GM21526 (cell line): Measurements from ENCODE around the gene NACC2.

Experiments
- ATAC-seq: cut with Tn5 transposase; IDR thresholded peaks from one replicate; pipeline ENCODE4 v1.9.1; 2021; ENCODE audit warnings: moderate library complexity; ENCODE audit not compliant: unreplicated experiment, low FRiP score

NACC2 gene

GRCh38 chr9:135985889-135986288 is 109.2 kb downstream of the NACC2 start:
- ATAC-seq: no peak

DNA sequence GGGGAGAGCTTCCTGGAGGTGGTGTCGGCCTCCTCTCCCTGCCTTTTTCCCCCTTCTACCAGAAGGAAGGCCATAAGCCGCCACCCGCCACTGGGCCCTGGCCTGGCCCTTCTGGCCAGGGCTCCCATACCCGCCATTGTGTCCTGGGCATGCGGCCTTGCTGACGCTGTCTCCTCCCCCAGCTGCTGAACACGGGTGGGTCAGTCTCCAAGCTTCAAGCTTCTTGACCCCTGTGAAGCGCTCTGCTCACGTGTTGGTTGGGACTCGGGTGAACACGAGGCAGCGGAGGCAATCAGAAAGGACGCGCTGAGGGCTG is 109.7 kb downstream of the NACC2 start:
- no peak for ATAC-seq

- no peak for ATAC-seq
Measured at GRCh38 chr9:135984072-135984710, 110.9 kb downstream of the NACC2 start.

DNA sequence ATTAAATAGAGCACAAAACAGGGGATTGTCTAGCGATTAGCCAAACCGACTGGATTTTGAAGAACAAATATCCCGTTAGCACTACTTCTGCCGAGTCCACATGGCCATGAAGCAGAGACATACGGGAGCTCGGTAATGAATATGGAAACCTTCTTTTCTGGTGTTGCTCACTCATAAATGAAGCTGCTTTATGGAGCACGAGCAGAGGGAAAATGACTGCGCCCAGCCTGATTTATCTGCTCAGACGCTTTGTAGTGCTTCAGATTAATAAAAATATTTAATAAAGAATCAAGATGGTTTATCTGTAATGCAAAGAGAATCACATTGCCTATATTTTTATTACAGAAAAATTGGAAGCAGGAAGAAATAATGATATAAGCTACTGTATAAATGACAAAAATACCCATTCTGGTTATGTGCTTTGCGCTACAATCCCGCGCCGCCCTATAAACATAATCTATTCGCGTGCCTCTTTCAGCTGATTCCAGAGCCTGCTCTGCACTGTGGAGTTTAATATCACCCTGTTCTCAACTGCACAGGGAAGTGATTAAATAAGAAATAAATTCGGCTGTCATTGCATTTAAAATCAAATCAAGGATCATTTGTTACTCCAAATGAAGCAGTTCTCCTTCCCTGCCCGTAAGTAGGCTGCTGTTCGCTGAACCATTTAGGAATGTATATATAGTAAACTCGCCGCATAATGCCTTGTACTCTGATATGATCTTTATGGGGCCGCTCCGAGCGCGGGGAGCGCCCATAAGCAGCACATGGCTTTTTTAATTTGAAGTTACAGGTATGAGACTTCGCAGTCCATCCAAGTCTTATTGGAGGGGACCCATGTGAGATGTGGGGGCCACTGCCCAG is 111.6 kb downstream of the NACC2 start:
- no peak for ATAC-seq

DNA sequence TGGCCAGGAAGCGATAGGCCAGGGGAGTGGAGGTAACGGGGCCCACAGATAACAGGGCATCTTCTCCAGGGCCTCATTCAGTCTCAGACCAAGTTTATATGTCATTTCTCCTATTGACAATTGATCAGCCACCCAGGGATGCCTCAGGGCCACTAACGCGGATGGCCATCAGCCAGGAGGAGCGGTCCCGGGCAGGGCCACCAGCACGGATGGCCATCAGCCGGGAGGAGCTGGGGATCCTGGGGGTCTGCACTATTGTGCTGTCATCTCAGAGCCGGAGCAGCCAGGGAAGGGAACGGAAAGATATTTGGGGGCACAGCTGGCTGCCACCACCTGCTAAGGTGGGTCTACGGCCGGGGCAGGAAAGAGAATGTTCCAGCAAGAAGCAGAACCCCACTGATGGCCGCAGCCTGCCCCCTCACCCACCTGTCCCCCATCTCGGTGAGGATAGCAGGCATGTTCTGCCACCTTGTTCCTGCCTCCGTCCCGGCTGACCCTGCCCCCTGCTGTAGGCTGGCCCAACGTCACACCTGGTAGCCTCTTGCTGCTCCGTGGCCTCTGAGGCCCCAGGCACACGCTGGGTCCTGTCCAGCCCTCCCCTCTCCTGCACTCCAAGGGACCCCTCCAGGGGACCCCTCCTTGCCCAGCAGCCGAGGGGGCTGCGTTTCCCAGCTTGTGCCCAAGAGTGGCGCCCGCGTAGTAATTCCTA is 112.4 kb downstream of the NACC2 start:
- no peak for ATAC-seq

DNA sequence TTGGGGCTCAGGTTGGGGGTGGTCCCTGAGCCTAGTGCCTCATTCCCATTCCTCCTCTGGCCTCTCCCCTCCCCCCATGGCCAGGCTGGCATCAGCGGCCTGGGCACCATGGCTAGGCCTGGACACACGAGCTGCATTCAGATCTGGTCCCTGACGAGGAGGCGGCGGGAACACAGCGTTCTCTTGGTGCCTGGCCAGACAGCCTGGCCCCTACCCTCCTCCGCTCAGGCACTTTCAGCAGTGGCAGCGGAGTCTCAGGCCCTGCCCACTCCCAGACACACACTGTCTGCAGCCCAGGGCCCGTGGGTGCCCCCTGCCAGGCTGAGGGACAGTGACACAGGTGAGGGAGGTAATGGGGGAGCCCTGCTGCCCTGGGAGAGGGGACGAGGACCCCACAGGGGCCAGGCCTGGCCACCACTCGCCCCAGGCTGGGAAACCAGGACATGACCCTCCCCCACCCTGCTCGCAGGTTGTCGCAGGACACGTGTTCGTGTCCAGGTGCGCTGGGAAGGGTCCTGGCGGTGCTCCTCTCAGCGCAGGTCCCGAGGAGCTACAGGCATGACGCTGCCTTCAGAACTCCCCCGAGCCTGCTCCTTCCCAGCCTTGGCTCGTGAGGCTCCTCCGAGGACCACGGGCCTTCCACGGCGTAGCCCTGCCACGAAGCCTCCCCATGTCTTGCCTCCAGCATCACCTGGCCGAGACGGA is 114.0 kb downstream of the NACC2 start:
- ATAC-seq: no peak

DNA sequence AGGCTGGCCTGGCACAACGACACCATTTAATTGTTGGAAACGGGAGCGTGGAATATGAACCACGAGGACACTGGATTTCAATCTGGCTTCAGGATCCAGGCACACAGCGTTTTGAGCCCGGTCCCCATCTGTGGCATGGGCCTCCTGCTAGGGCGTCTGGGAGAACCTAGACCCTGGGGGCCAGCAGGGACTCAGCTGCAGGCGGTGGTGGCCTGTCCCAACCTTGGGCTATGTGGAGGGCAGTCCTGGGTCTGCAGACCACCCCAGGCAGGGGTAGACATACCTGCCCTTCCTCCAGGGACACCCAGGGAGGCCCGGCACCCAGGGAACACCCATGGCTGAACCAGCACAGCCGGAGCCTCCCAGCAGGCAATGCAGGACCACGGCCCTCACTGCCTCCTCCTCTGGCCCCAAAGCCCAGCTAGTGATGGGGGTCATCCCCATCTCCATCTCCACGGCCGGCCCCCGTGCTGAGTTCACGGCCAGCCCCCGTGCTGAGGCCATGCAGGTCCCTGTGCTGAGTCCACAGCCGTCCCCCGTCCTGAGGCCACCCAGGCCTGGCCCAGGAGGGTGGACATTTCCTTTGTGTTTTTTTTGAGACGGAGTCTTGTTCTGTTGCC is 115.4 kb downstream of the NACC2 start:
- no peak for ATAC-seq

DNA sequence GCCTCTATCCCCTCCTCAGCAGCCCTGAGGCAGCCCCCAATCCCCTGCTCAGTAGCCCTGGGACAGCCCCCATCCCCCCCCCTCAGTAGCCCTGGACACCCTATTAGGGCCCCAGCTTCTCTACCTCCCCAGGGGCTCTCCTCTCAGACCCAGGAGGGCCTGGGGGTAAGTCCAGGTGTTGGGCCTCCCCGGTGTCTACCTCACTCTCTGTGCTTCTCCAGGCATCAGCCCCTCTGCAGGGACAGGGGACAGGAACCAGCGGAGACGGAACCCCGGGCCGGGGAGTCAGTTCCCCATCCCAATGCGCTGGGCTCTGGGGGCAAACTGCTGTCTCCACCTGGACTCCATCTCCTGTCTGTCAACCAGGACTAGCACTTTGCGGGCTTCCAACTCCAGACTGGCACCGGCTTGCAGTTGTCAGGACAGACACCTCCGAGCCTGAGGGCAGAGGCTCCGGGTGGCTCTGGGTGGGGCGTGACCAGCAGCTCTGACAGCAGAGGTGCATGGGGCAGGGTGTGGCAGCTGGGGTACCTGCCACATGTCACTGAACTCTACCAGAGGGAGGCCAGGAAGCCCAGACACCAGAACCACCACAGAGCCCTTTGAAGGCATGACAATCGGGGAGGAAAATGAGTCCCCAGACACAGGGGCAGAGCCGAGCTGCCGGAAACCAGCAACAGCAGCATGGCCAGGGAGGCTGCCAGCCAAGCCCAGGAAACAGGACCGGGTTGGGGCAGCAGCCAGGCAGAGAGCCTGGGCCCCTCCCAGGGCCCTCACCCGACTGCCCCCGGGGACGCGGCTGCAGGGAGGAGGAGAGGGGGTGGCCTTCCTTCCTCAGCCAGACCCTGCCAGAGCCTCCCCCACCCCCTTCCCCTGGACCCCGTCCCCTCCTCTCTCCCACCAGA is 116.2 kb downstream of the NACC2 start:
- no peak for ATAC-seq

DNA sequence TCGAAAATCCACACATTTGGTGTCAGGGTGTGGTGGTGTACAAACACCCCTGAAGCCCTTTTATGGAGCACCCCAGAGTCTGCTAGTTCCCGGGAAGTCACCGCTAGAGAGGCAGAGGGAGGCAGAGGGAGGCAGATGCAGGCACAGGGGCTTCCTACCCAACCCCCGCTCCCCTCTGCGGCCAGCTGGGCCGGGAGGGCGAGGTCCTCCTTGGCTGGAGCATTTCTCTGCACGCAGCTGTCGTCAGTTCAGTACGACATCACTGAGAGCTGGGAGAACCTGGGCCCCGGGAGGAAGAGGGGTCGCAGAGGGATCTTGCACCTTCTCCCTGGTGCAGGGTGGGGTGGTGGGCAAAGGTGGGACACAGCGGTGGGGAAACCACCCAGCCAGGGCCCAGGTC is 118.1 kb downstream of the NACC2 start:
- ATAC-seq: no peak

DNA sequence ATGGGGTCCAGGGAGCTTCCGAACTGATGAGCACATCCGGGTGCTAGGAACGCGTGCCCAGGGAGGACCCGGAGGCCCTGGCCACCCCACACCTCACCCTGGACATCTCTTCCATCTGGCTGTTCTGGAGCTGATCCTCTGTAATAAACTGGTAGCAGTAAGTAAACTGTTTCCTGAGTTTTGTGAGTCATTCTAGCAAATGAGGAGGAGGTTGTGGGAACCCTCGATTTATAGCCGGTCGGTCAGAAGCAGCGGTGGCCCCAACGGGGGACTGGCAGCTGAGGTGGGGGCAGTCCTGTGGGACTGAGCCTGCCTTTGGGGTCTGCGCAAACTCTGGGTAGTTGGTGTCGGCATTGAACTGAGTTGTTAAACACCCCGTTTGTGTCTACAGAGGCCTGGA is 118.6 kb downstream of the NACC2 start:
- no peak for ATAC-seq

DNA sequence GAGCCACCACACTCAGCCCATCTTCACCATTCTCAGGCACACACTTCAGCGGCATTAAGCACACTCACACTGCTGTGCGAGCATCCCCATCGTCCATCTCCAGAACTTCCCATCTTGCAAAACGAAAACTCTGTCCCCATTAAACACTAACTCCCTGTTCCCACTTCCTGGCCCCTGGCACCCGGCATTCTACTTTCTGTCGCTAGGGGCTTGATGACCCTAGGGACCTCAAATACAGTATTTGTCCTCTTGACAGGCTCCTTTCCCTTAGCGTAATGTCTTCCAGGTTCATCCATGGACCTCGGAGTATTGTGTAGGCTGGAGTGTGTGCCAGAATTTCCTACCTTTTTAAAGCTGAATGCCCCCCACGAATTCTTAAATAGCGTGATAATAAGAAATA is 119.3 kb downstream of the NACC2 start:
- ATAC-seq: no peak

- no peak for ATAC-seq
Measured at GRCh38 chr9:135974220-135974573, 120.9 kb downstream of the NACC2 start.

- no peak for ATAC-seq
Measured at GRCh38 chr9:135973277-135974219, 121.5 kb downstream of the NACC2 start.

DNA sequence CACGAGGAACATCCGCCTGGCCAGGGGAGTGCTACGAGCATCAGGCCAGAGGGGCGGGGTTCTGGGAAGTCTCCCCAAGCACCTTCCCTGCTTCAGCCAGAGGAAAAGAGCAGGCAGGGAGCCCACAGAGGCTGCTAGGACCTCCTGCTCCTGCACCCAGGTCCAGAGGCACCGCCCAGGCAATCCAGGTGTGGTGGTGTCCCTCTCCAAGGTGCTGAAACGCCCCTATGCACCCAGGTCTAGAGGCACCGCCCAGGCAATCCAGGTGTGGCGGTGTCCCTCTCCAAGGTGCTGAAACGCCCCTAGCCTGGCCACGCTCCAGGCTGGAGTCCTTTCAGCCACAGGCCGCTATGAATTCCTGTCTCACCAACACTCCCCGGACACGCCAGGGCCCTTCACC is 123.2 kb downstream of the NACC2 start:
- ATAC-seq: no peak

DNA sequence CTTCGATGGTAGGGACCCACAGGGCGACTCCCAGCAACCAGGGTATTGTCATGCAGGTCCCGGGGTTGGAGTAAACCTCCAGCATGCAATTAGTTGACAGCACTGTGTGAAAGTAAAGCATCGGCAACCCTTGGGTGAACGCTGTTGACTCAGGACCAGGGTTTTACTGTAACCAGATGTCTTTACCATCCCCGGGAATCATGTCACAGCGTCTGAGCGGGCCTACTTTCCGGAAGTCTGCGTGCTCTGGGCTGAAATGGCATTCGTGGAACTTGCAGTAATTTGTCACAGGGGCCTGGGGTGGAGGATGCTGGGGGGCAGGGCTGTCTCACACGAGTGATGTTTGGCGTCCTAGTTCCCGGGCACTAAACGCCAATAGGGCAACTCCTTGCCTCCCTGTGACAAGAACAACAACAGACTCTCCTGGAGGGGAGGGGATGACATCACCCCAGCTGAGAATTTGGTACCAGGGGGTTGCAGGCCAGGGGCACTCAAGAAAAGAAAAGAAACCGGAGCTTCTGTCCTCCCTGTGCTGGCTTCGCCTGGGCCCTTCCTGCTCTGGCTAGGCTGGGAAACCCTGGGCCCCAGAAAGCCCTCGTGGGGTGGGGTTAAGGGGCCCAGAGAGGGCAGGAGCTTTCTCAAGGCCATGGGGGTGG is 123.8 kb downstream of the NACC2 start:
- no peak for ATAC-seq

DNA sequence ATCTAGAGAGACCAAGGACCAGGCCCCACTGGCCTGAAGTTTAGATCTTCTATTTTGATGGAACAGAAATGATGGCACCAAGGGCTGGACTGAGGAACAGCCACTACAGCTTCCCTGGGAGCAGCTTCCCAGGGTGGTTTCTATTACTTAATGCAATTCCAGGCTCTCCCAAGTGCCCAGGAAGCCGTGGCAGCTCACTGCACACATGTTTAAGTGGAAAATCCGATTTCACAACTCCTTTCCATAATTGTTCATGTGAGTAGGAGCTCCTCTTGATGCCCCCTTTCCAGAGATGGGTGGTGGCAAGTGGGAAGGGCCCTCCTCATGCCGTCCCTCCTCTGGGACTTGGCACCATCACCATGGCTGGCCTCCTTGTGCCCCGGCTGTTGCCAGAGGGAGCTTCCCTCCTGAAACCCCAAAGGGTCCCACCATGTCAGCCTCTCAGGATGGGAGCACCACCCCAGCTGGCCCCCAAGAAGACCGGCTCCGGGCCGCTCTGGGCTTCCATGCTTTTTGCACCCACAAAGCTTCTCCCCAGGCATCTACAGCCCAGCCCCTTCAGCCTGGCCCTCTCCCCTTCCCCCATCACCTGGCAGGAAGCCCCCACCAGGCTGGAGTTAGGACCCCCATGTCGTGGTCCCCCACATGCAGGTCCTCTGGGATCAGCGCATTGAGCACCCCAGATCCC is 124.8 kb downstream of the NACC2 start:
- no peak for ATAC-seq

DNA sequence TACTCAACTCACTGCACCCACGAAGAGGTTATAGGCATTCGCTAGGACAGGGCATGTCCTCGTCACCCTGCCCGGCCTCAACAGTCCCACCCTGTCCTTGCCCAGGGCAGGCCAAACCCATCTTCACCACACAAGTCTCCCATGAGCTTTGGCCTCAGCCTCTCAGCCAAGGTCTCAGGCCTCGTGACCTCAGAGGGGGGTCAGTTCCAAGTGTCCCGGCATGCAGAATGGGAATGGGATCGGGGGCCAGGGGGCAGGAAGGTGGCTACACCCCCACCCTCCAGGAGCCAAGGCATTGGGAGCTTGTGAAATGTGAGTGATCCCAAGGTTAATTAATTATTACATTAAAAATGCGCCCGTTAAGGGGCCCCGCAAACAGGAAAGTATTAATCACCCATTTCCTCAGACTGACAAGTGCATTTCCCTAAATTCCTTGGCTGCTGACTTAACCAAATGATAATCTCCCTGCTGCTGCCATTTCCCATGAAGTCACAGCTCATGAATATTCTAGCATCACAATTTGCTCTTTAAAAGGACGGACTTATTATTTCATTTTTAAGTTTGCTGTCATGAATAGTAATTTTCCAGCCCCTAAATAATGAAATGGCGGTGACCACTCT is 125.9 kb downstream of the NACC2 start:
- ATAC-seq: no peak
